T-helper 1 cell treated with Interleukin-12 subunit alpha and Interleukin-12 subunit beta and Interleukin-4 antibody, amounts not matched to agents 30 ng/mL and 1 ng/mL, for 36 hours (primary cell): ENCODE data around the gene METTL23. TPM values are rescaled to one million over a fixed set of nuclear protein-coding genes. Genes with fewer than 3 reads are reported as not detected.
"Not testable (repeated sequence)": the region's sequence is repeated elsewhere in the genome, so short reads cannot be mapped to it uniquely, and the experiment has no call there.

Experiments
- intact Hi-C: fragments of 100-400 bp; cut with micrococcal nuclease; formaldehyde crosslinking; loops from one replicate; pipeline ENCODE4 v1.15.1; 2024
- total RNA-seq: library from RNA; stranded (reverse); gene quantifications from 2 replicates; pipeline ENCODE4 v1.2.3, GENCODE V29; 2022

The METTL23 gene
- total RNA-seq, 1 donor from 2014 or later, result 47.3 TPM

GRCh38 chr17:76695059-76695831 is 31.4 kb upstream of the METTL23 start:
- intact Hi-C loops, result no loop called here

GRCh38 chr17:76696763-76697701 is 29.6 kb upstream of the METTL23 start:
- intact Hi-C loops, result no loop called here

- intact Hi-C loops, result no loop called here
Observed at GRCh38 chr17:76697702-76698465, 28.8 kb upstream of the METTL23 start.

- intact Hi-C loops, result not testable (repeated sequence)
Observed at GRCh38 chr17:76698466-76698977, 28.1 kb upstream of the METTL23 start.

- intact Hi-C loops, result no loop called here
Observed at GRCh38 chr17:76700270-76700616, 26.4 kb upstream of the METTL23 start.

GRCh38 chr17:76700617-76701470 is 25.8 kb upstream of the METTL23 start:
- intact Hi-C loops, result no loop called here

GRCh38 chr17:76701471-76701967 is 25.1 kb upstream of the METTL23 start:
- intact Hi-C loops, result no loop called here

GRCh38 chr17:76702076-76702475 is 24.6 kb upstream of the METTL23 start:
- intact Hi-C loops, result no loop called here

- intact Hi-C loops, result no loop called here
Observed at GRCh38 chr17:76702941-76703637, 23.6 kb upstream of the METTL23 start.

GRCh38 chr17:76704805-76705204 is 21.8 kb upstream of the METTL23 start:
- intact Hi-C loops, result no loop called here

- intact Hi-C loops, result no loop called here
Observed at GRCh38 chr17:76706817-76707216, 19.8 kb upstream of the METTL23 start.

- intact Hi-C loops, result no loop called here
Observed at GRCh38 chr17:76707985-76708807, 18.4 kb upstream of the METTL23 start.

GRCh38 chr17:76709077-76709950 is 17.3 kb upstream of the METTL23 start:
- intact Hi-C loops, result no loop called here

GRCh38 chr17:76709951-76710862 is 16.4 kb upstream of the METTL23 start:
- intact Hi-C loops, result loop anchor here (2.0 kb wide), 1 partner anchor 17 kb away; the partner anchor contains the start of genes JMJD6 and METTL23

GRCh38 chr17:76710863-76711611 is 15.6 kb upstream of the METTL23 start, which contains the start of gene MXRA7:
Gene MXRA7, minus strand, starts transcription at chr17:76710965. Its CDS starts 19 bp downstream, at chr17:76710946.
- intact Hi-C loops, result loop anchor here (2.0 kb wide), 1 partner anchor 16 kb away; the partner anchor contains the start of genes JMJD6 and METTL23

GRCh38 chr17:76712321-76712720 is 14.3 kb upstream of the METTL23 start:
- intact Hi-C loops, result not testable (repeated sequence)
